ENCODE data around the gene THYN1. TPM values are rescaled to one million over a fixed set of nuclear protein-coding genes. Genes with fewer than 3 reads are reported as not detected.
A peak's percentile ranks its signal among the peaks of the same experiment; 100 is the strongest.

THYN1 gene
- total RNA-seq, 4 donors from 2014 or later = 49.8 to 143 (median 53.6) TPM

- intact Hi-C loops (cut with DNase I; ENCODE audit: low total_unique reads) = no loop called here
- H3K9me3 ChIP-seq = no peaks in the 10 kb centered on the region
- no peaks in the 10 kb centered on the region for H3K27me3 ChIP-seq
- peaks cover 7 to 8% of the 10 kb centered on the region in 2 donors for H3K4me1 ChIP-seq
- DNase-seq = no peak
- no peak overlapping the region for H3K27ac ChIP-seq
- no peaks in the 10 kb centered on the region for H3K36me3 ChIP-seq
- peak overlapping the region; percentile 78 to 85 for H3K4me3 ChIP-seq
- TF ChIP-seq POLR2A (IDR thresholded peaks at IDR 0.05) (no peak), CTCF (IDR thresholded peaks at IDR 0.05) (no peak)
Measured at GRCh38 chr11:134254433-134255183, 1.5 kb upstream of the THYN1 start.

- peak overlapping the region; percentile 72 to 75 for H3K27ac ChIP-seq
- H3K36me3 ChIP-seq = no peaks in the 10 kb centered on the region
- H3K9me3 ChIP-seq = no peaks in the 10 kb centered on the region
- no peak for TF ChIP-seq CTCF (IDR thresholded peaks at IDR 0.05)
- TF ChIP-seq POLR2A (IDR thresholded peaks at IDR 0.05) = no peak
- H3K4me3 ChIP-seq = peak overlapping the region; percentile 78 to 85
- H3K27me3 ChIP-seq = no peaks in the 10 kb centered on the region
- peaks cover 7 to 8% of the 10 kb centered on the region in 2 donors for H3K4me1 ChIP-seq
- intact Hi-C loops (cut with DNase I; ENCODE audit: low total_unique reads) = no loop called here
- peak in 1 of 2 donors; percentile 24 for DNase-seq
Measured at GRCh38 chr11:134252346-134253187, 585 bp downstream of the THYN1 start.

GRCh38 chr11:134250675-134251074 lies 2.5 kb downstream of the THYN1 start:
- H3K4me1 ChIP-seq = peaks cover 7 to 8% of the 10 kb centered on the region in 2 donors
- intact Hi-C loops (cut with DNase I; ENCODE audit: low total_unique reads) = no loop called here
- H3K36me3 ChIP-seq = no peaks in the 10 kb centered on the region
- DNase-seq = no peak
- no peaks in the 10 kb centered on the region for H3K9me3 ChIP-seq
- no peak overlapping the region for H3K4me3 ChIP-seq
- no peaks in the 10 kb centered on the region for H3K27me3 ChIP-seq
- no peak for TF ChIP-seq CTCF (IDR thresholded peaks at IDR 0.05)
- no peak for TF ChIP-seq POLR2A (IDR thresholded peaks at IDR 0.05)
- no peak overlapping the region for H3K27ac ChIP-seq

- no peaks in the 10 kb centered on the region for H3K27me3 ChIP-seq
- H3K27ac ChIP-seq = no peak overlapping the region
- no peak for TF ChIP-seq POLR2A (IDR thresholded peaks at IDR 0.05)
- no peak for TF ChIP-seq CTCF (IDR thresholded peaks at IDR 0.05)
- no peak for DNase-seq
- intact Hi-C loops (cut with DNase I; ENCODE audit: low total_unique reads) = no loop called here
- H3K36me3 ChIP-seq = no peaks in the 10 kb centered on the region
- H3K4me1 ChIP-seq = peaks cover 6 to 7% of the 10 kb centered on the region in 2 donors
- no peak overlapping the region for H3K4me3 ChIP-seq
- no peaks in the 10 kb centered on the region for H3K9me3 ChIP-seq
Measured at GRCh38 chr11:134250246-134250645, 2.9 kb downstream of the THYN1 start.

Data from uterus (tissue), 4 donors.